K562 (cell line): ENCODE measurements around the gene CDK14. TPM values are rescaled to one million over a fixed set of nuclear protein-coding genes. Genes with fewer than 3 reads are reported as not detected.

ENCODE experiments used
- ATAC-seq: fragments of 200-7000 bp; cut with Tn5 transposase; 3 replicates; pipeline ENCODE4 v1.9.1; 2020; ENCODE audit warnings: moderate library complexity
- BruUV-seq: library from RNA; stranded (reverse); fragments of 400-500 nt; replicated peaks from 2 replicates; lab custom pipeline; 2021; lab: Mats Ljungman, UMichigan
- CTCF ChIA-PET: fragments of 300-600 bp; formaldehyde crosslinking; extraction: SDS; loops from one replicate; lab custom pipeline; 2021; ENCODE audit warnings: low intra/inter-chr PET ratio; lab: Yijun Ruan, JAX
- POLR2A ChIA-PET: fragments of 300-600, 350-650 bp; sonication (Branson Sonifier 250); formaldehyde crosslinking; extraction: SDS; loops from one replicate; lab custom pipeline; 2021; ENCODE audit warnings: antibody characterized with exemption, inconsistent platforms; lab: Yijun Ruan, JAX
- DNase-seq, 4 experiments: peaks; one replicate each; pipeline versions ENCODE4 v3.0.0 to v3.0.0-alpha.2; 2011 to 2018; ENCODE audit warnings: low spot score in 3 of 4, mixed read lengths in 3 of 4; ENCODE audit errors: extremely low read depth in 1 of 4
- FAIRE-seq: peaks from 2 replicates; lab custom pipeline; 2011; peaks lifted over from hg19 to GRCh38; lab: Jason Lieb, UNC
- H2AFZ ChIP-seq: 2 replicates; pipeline ENCODE4 v1.6.0; 2011; ENCODE audit warnings: low read depth, low read length, control low read depth, inconsistent platforms
- H3K27ac ChIP-seq: fragments of 200-600 bp; 3 replicates; pipeline ENCODE4 v1.8.0; 2011; ENCODE audit warnings: low read depth, mild to moderate bottlenecking, control low read depth, inconsistent platforms, low read length, moderate library complexity, mixed read lengths; ENCODE audit errors: extremely low read depth
- H3K27me3 ChIP-seq, 2 experiments: fragments of 300-600 bp in 1 of 2; 2 replicates in 1 of 2; 3 replicates in 1 of 2; pipeline versions ENCODE4 v1.6.0 to v1.8.0; 2011; ENCODE audit warnings: inconsistent platforms in 2 of 2, low read length in 2 of 2, mild to moderate bottlenecking in 1 of 2, mixed read lengths in 1 of 2, moderate library complexity in 1 of 2; ENCODE audit not compliant: control insufficient read depth in 2 of 2, insufficient read depth in 2 of 2
- H3K36me3 ChIP-seq: fragments of 300-600 bp; 3 replicates; pipeline ENCODE4 v1.8.0; 2011; ENCODE audit warnings: mild to moderate bottlenecking, low read length, inconsistent platforms; ENCODE audit not compliant: control insufficient read depth, insufficient read depth
- H3K4me1 ChIP-seq, 2 experiments: fragments of 200-600 bp in 1 of 2; replicated peaks in 1 of 2; 2 replicates in 1 of 2; 3 replicates in 1 of 2; pipeline versions ENCODE4 v1.5.1 to v1.8.0; 2011; ENCODE audit warnings: inconsistent platforms in 2 of 2, low read length in 2 of 2, mild to moderate bottlenecking in 1 of 2, mixed read lengths in 1 of 2, moderate library complexity in 1 of 2; ENCODE audit not compliant: control insufficient read depth in 2 of 2, insufficient read depth in 2 of 2
- H3K4me2 ChIP-seq: 2 replicates; pipeline ENCODE4 v1.6.1; 2011; ENCODE audit warnings: low read length, control low read depth, inconsistent platforms, mixed read lengths; ENCODE audit not compliant: insufficient read depth
- H3K4me3 ChIP-seq: fragments of 200-600 bp; sonication (generic), shearing (Covaris generic); 2 replicates; pipeline ENCODE4 v1.5.1; 2016; ENCODE audit warnings: control low read depth, inconsistent platforms
- H3K79me2 ChIP-seq: fragments of 200-600 bp; 3 replicates; pipeline ENCODE4 v1.8.0; 2011; ENCODE audit warnings: low read length, inconsistent platforms; ENCODE audit not compliant: control insufficient read depth, insufficient read depth
- H3K9ac ChIP-seq, 2 experiments: 2 replicates each; pipeline versions ENCODE4 v1.6.0 to v1.6.1; 2011; ENCODE audit warnings: low read depth in 2 of 2, low read length in 2 of 2, control low read depth in 1 of 2, inconsistent platforms in 1 of 2, mild to moderate bottlenecking in 1 of 2, mixed read lengths in 1 of 2; ENCODE audit not compliant: insufficient read depth in 1 of 2
- H3K9me1 ChIP-seq: one replicate; pipeline ENCODE4 v1.6.0; 2011; ENCODE audit warnings: inconsistent platforms, mild to moderate bottlenecking, low read length, moderate library complexity; ENCODE audit not compliant: control insufficient read depth, insufficient read depth
- H3K9me3 ChIP-seq: replicated peaks from 2 replicates; pipeline ENCODE4 v1.5.1; 2011; ENCODE audit warnings: low read depth, low read length, inconsistent platforms; ENCODE audit not compliant: control insufficient read depth, insufficient read depth
- H4K20me1 ChIP-seq: replicated peaks from 2 replicates; pipeline ENCODE4 v1.6.1; 2011; ENCODE audit warnings: low read length, inconsistent platforms, mixed read lengths; ENCODE audit not compliant: control insufficient read depth, insufficient read depth
- NRF1 ChIP-seq, 2 experiments: fragments of 450-650 bp; IDR thresholded peaks in 1 of 2; conservative IDR thresholded peaks in 1 of 2; 2 replicates each; pipeline ENCODE4 v1.6.1; 2014; ENCODE audit warnings: mild to moderate bottlenecking in 2 of 2
- POLR2G ChIP-seq: fragments of 200-400 bp; formaldehyde crosslinking; IDR thresholded peaks from 2 replicates; pipeline ENCODE4 v1.6.1; 2017; ENCODE audit warnings: low read depth, mild to moderate bottlenecking, antibody characterized with exemption, low read length, moderate library complexity
- RFX7 ChIP-seq: fragments of 250-450 bp; sonication (Bioruptor Pico); IDR thresholded peaks from 2 replicates; pipeline ENCODE4 v1.5.1; 2021; ENCODE audit warnings: mild to moderate bottlenecking
- RNF2 ChIP-seq: sonication (generic); IDR thresholded peaks from 2 replicates; pipeline ENCODE4 v1.6.1; 2016
- SRSF3 ChIP-seq: fragments of 200-400 bp; formaldehyde crosslinking; IDR thresholded peaks from 2 replicates; pipeline ENCODE4 v1.6.1; 2016; ENCODE audit warnings: mild to moderate bottlenecking, low read length, moderate library complexity; ENCODE audit not compliant: insufficient read depth
- TEAD2 ChIP-seq: fragments of 450-650 bp; IDR thresholded peaks from 2 replicates; pipeline ENCODE4 v1.6.1; 2016; ENCODE audit warnings: missing genetic modification characterization, control low read depth, missing compliant biosample characterization
- ZBED1 ChIP-seq: IDR thresholded peaks from 2 replicates; pipeline ENCODE4 v1.6.1; 2014
- ZNF174 ChIP-seq: fragments of 250-450 bp; sonication (Bioruptor Pico); IDR thresholded peaks from 2 replicates; pipeline ENCODE4 v1.4.0; 2020; ENCODE audit warnings: mild to moderate bottlenecking
- WGBS: fragments of 100-300 bp; shearing (Covaris generic); methylation state at CpG from one replicate; pipeline ENCODE4 v1.1.6; 2016; ENCODE audit warnings: low coverage, mixed read lengths; ENCODE audit not compliant: insufficient coverage; ENCODE audit errors: missing lambda C conversion rate; 5-methylcytosine and 5-hydroxymethylcytosine counted together
- in situ Hi-C: fragments of 300-500 bp; cut with MboI; formaldehyde crosslinking; loops from 4 replicates; pipeline ENCODE4 v1.15.0; 2018; ENCODE audit warnings: inconsistent platforms, mixed read lengths
- intact Hi-C: fragments of 100-400 bp; cut with micrococcal nuclease; formaldehyde crosslinking; loops from 2 replicates; pipeline ENCODE4 v1.14.2; 2022
- polyA plus RNA-seq, 8 experiments: library from polyadenylated mRNA; depleted of rRNA in 4 of 8; stranded (reverse) in 5 of 8; unstranded in 3 of 8; fragments of >200 nt; fragmentation: Nextera tagmentation in 2 of 8; fragmentation: Illumina TruSeq in 1 of 8; extraction: Ambion mirVana in 2 of 8; extraction: Trizol in 1 of 8; gene quantifications; 2 replicates each; pipeline versions ENCODE4 v1.2.1 to v1.2.3, GENCODE V29; 2011 to 2014; ENCODE audit warnings: inconsistent platforms in 1 of 8, missing spikeins in 1 of 8
- total RNA-seq, 7 experiments: library from RNA; depleted of rRNA in 6 of 7; stranded (reverse); fragments of >200 nt in 6 of 7; fragmentation: Illumina TruSeq in 2 of 7; extraction: Trizol in 2 of 7; gene quantifications; 2 replicates each; pipeline versions ENCODE4 v1.2.1 to v1.2.3, GENCODE V29; 2011 to 2021; ENCODE audit warnings: low replicate concordance in 1 of 7

CDK14 gene
- total and polyA plus RNA-seq, 9 of the 15 experiments (the other 6 are each of a cell fraction or from before 2014, with no cell fraction given) = 0.03 to 0.91 (median 0.16) TPM

- Histone ChIP-seq H3K79me2 (no peaks in the 10 kb centered on the region), H3K4me3 (no peak overlapping the region), H3K9me3 (no peaks in the 10 kb centered on the region), H2AFZ (no peak overlapping the region)
- CTCF ChIA-PET = no interaction called here
- intact Hi-C loops = loop anchor here (5.0 kb wide), 1 partner anchor 479 kb away; no protein-coding TSS in a partner anchor
- no TSS peak for BruUV-seq
- TF ChIP-seq NRF1 (conservative IDR thresholded peaks at IDR 0.05 in 1 of 2, IDR thresholded peaks at IDR 0.05 in 1 of 2) (no peak), SRSF3 (no peak), RFX7 (CRISPR knock-in tag) (no peak), TEAD2 (tag) (no peak), POLR2G (no peak)
- TF ChIP-seq, all 486 proteins: peak for 0
- ATAC-seq (no peak), DNase-seq (no peak), FAIRE-seq (no peak)
- POLR2A ChIA-PET = no interaction called here
- no peaks in the 10 kb centered on the region for H3K9me1 ChIP-seq
- no peaks in the 10 kb centered on the region for H3K27me3 ChIP-seq
- H3K9ac ChIP-seq = no peak overlapping the region
- no peaks in the 10 kb centered on the region for H4K20me1 ChIP-seq
- no peaks in the 10 kb centered on the region for H3K36me3 ChIP-seq
- no peak overlapping the region for H3K4me2 ChIP-seq
- H3K4me1 ChIP-seq = no peaks in the 10 kb centered on the region
- 1% methylated on average over 5 of the region's 5 CpGs for WGBS
- no peak overlapping the region for H3K27ac ChIP-seq
- in situ Hi-C loops = no loop called here
Observed at GRCh38 chr7:91030680-91031380, 434.7 kb downstream of the CDK14 start.

DNA sequence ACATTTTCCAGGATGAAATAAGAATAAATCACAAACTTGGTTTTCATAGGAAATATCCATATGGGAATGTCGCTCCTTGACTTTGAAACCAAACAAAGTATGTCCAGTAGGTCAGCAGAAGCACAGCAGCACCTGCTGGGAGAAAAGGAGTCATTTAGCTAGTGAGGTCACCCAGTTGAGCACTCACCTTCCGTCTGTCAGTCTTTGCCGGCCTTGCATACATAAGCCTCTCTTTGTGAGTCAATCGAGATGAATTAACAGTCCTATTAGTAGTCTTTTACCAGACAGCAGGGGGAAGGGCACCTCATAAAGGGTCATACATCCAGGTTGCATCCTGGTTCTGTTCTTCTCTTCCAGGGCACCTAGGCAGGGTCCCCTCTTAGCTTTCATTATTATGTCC, 435.6 kb downstream of the CDK14 start:
- no TSS peak for BruUV-seq
- Histone ChIP-seq H3K79me2 (no peaks in the 10 kb centered on the region), H3K4me1 (no peaks in the 10 kb centered on the region), H3K9me1 (no peaks in the 10 kb centered on the region), H3K27ac (no peak overlapping the region), H2AFZ (no peak overlapping the region), H4K20me1 (no peaks in the 10 kb centered on the region), H3K4me2 (no peak overlapping the region), H3K4me3 (no peak overlapping the region), H3K36me3 (no peaks in the 10 kb centered on the region), H3K9ac (no peak overlapping the region), H3K9me3 (no peaks in the 10 kb centered on the region), H3K27me3 (no peaks in the 10 kb centered on the region)
- intact Hi-C loops = loop anchor here (5.0 kb wide), 1 partner anchor 479 kb away; no protein-coding TSS in a partner anchor
- 0% methylated on average over 4 of the region's 4 CpGs for WGBS
- ChIA-PET POLR2A (no interaction called here), CTCF (interaction anchor here (0.5 kb wide), 1 partner anchor 22 kb away, joined by 4 read pairs; no protein-coding TSS in a partner anchor)
- in situ Hi-C loops = no loop called here
- FAIRE-seq (no peak), DNase-seq (no peak), ATAC-seq (no peak)
- TF ChIP-seq RNF2 (no peak), ZNF174 (CRISPR knock-in tag) (no peak), ZBED1 (no peak)
